Measurements from ENCODE around the gene AKAP11.

- TF ChIP-seq, protein P1, sequence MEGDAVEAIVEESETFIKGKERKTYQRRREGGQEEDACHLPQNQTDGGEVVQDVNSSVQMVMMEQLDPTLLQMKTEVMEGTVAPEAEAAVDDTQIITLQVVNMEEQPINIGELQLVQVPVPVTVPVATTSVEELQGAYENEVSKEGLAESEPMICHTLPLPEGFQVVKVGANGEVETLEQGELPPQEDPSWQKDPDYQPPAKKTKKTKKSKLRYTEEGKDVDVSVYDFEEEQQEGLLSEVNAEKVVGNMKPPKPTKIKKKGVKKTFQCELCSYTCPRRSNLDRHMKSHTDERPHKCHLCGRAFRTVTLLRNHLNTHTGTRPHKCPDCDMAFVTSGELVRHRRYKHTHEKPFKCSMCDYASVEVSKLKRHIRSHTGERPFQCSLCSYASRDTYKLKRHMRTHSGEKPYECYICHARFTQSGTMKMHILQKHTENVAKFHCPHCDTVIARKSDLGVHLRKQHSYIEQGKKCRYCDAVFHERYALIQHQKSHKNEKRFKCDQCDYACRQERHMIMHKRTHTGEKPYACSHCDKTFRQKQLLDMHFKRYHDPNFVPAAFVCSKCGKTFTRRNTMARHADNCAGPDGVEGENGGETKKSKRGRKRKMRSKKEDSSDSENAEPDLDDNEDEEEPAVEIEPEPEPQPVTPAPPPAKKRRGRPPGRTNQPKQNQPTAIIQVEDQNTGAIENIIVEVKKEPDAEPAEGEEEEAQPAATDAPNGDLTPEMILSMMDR (IDR thresholded peaks at IDR 0.05; ENCODE audit: poor library complexity): no peak
- TF ChIP-seq EZH2 (IDR thresholded peaks at IDR 0.05; ENCODE audit: borderline replicate concordance): no peak
Observed at GRCh38 chr13:42328672-42329071, 56.7 kb downstream of the AKAP11 start.
